ENCODE data around the gene ENO4.

DNA sequence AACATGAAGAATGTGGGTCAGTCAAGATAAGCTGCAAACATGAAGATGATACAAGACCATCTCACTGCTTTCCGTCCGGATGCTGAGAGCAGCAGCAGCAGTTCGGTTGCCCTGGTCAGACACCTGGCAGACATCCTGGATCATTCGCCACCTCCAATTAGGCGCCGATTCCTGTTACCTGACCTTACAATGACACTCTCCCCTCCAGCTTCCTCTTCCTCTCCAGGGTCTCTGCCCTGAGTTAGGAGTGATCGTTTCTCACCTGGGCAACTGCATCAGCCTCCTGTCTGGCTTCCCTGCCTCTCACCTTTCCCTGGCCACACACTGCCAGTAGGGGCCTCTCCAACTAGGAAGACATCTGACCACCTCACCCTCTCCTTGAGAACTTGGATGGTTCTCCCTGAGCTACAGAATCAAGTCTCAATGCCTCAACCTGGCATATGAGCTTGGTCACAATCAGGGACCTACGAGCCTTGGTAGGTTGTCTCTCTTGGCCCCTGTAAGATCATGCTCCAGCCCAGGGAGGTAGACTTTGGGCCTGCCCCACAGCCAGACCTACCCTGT is 31.4 kb upstream of the ENO4 start:
- no peak for TF ChIP-seq EZH2 (IDR thresholded peaks at IDR 0.05)
- no peak for TF ChIP-seq POLR2AphosphoS5 (IDR thresholded peaks at IDR 0.05; ENCODE audit: borderline replicate concordance, low read depth, low read length)
- no peak for TF ChIP-seq FOXP2 (optimal IDR thresholded peaks at IDR 0.05; ENCODE audit: control extremely low read depth, extremely low read length, insufficient read depth)

Data from SK-N-MC (cell line).